Measurements from ENCODE around the gene RFNG. TPM values are rescaled to one million over a fixed set of nuclear protein-coding genes. Genes with fewer than 3 reads are reported as not detected.

RFNG gene
- total and polyA plus RNA-seq, 2 of the 4 experiments (the other 2 are of a cell fraction): 6.8 to 47.3 TPM

DNA sequence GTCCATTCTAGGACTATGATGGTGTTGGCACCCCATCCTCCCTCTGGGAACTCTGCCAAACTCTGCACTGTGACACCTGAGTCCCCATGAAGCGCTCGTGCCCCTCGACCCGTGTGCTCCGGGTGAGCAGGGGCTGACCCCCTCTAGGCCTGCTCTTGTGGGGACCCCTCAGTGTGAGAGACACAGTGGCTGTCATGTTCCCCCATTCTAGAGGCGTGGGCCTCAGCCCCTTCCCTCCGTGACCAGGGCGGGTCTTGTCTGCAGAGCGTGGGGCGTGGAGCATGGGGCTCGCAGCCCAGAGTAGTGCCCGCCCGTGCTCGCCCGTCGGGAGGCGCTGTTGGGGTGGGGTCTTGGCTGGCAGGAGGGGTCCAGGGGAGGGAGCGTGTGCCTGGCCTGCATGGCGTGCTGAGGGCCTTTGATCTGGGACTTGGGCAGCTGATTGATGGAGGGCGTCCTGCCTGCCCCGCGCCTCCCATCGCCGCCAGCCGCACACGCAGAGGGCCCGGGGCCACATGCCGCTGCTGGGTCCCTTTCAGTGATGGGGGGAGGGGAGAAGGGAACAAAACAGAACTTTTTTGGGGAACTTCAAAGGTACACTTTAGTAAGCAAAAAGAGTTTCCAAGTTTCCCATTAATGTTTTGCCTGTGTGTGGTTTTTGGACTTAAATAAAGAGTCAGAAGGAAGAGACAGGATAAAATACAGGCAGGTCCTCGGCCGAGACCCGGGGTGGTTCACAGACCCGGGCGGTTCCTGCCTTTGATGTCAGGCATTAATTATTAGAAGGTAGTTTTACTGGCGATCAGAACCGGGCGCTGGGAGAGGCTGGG is 51.4 kb downstream of the RFNG start:
- H3K4ac ChIP-seq (ENCODE audit: low read depth, low read length): no peak overlapping the region
- H3K4me3 ChIP-seq (ENCODE audit: insufficient read depth, low read depth, low read length): no peak overlapping the region
- H3K9me1 ChIP-seq (ENCODE audit: insufficient read depth, low read length): peaks cover 9% of the 10 kb centered on the region; the same call in 1 of the 2 replicates
- H4K5ac ChIP-seq (ENCODE audit: low read depth, low read length): no peak overlapping the region
- 72% methylated on average over 7 of the region's 36 CpGs; no CpG with 5 or more reads in 1 of the 2 experiments for WGBS, 2 experiments (ENCODE audit: extremely low coverage in 2 of 2, insufficient read length in 1 of 2)
- DNase-seq (no peak), ATAC-seq (ENCODE audit: low read depth) (no peak)
- no peak overlapping the region for H3K56ac ChIP-seq (ENCODE audit: extremely low read depth, insufficient read depth, low read length)
- BruUV-seq (replicated peaks): no TSS peak
- no peak overlapping the region for H3K14ac ChIP-seq (replicated peaks; ENCODE audit: low read depth, low read length)
- no peak overlapping the region for H2BK15ac ChIP-seq (ENCODE audit: low read depth, low read length)
- intact Hi-C loops (cut with micrococcal nuclease): no loop called here
- peaks cover 3% of the 10 kb centered on the region; the same call in 1 of the 2 replicates for H4K20me1 ChIP-seq (ENCODE audit: insufficient read depth, low read length)
- CTCF ChIA-PET: no interaction called here
- peaks cover 17% of the 10 kb centered on the region for H3K4me1 ChIP-seq (ENCODE audit: control insufficient read depth, insufficient read depth, low read length)
- no peaks in the 10 kb centered on the region for H3K27me3 ChIP-seq (ENCODE audit: control insufficient read depth, insufficient read depth, low read length)
- no peak overlapping the region for H2AFZ ChIP-seq (replicated peaks; ENCODE audit: low read length, poor library complexity)
- POLR2A ChIA-PET (ENCODE audit: unreplicated experiment): no interaction called here
- H3K79me1 ChIP-seq (ENCODE audit: low read depth in 1 of 2, low read length in 2 of 2): peaks cover 11 to 24% of the 10 kb centered on the region in 2 experiments; a peak in 2 of 4 replicates
- H2BK5ac ChIP-seq (ENCODE audit: low read depth, low read length, poor library complexity, severe bottlenecking): no peak overlapping the region
- dilution Hi-C loops (cut with HindIII; ENCODE audit: low sequenced_read_pairs, unreplicated experiment): no loop called here
- in situ Hi-C loops (cut with MboI; ENCODE audit: low sequenced_read_pairs): no loop called here
- no peak overlapping the region for H4K8ac ChIP-seq (ENCODE audit: low read depth in 2 of 2, low read length in 2 of 2)
- no peak overlapping the region for H2AK5ac ChIP-seq (ENCODE audit: low read depth, low read length)
- H3K18ac ChIP-seq (ENCODE audit: low read depth, low read length): no peak overlapping the region
- TF ChIP-seq FOS (IDR thresholded peaks at IDR 0.05; ENCODE audit: low read depth, low read length): no peak
- TF ChIP-seq, protein P1, sequence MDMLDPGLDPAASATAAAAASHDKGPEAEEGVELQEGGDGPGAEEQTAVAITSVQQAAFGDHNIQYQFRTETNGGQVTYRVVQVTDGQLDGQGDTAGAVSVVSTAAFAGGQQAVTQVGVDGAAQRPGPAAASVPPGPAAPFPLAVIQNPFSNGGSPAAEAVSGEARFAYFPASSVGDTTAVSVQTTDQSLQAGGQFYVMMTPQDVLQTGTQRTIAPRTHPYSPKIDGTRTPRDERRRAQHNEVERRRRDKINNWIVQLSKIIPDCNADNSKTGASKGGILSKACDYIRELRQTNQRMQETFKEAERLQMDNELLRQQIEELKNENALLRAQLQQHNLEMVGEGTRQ (IDR thresholded peaks at IDR 0.05; ENCODE audit: low read depth, low read length): no peak
- TF ChIP-seq MAFK (IDR thresholded peaks at IDR 0.05; ENCODE audit: low read depth, low read length): no peak
- no peak for TF ChIP-seq POLR2A (IDR thresholded peaks at IDR 0.05; ENCODE audit: low read depth, low read length)
- TF ChIP-seq CHD1 (IDR thresholded peaks at IDR 0.05; ENCODE audit: low read depth, low read length): no peak
- TF ChIP-seq RCOR1 (IDR thresholded peaks at IDR 0.05; ENCODE audit: insufficient replicate concordance, low read length): no peak
- no peak overlapping the region for H2BK20ac ChIP-seq (ENCODE audit: low read depth, low read length)
- no peak overlapping the region for H3K4me2 ChIP-seq (ENCODE audit: low read depth, low read length)
- H3K23ac ChIP-seq (ENCODE audit: low read depth, low read length): no peak overlapping the region
- H4K91ac ChIP-seq (ENCODE audit: insufficient read depth, low read depth, low read length): no peak overlapping the region
- H3K9me3 ChIP-seq (ENCODE audit: control insufficient read depth, insufficient read depth, low read length): no peaks in the 10 kb centered on the region
- peaks cover 6% of the 10 kb centered on the region; the same call in 1 of the 2 replicates for H3K36me3 ChIP-seq (ENCODE audit: control insufficient read depth, insufficient read depth, low read length)
- no peak overlapping the region for H2AK9ac ChIP-seq (replicated peaks; ENCODE audit: low read depth, low read length, poor library complexity)
- H2BK120ac ChIP-seq (ENCODE audit: low read depth, low read length): no peak overlapping the region
- H3K27ac ChIP-seq (ENCODE audit: insufficient read depth, low read length): no peak overlapping the region
- H3K9ac ChIP-seq (ENCODE audit: low read depth, low read length): no peak overlapping the region
